Hypothalamus (tissue), 51 donors: ENCODE results near the gene CMIP.
"Not testable (repeated sequence)": the region's sequence is repeated elsewhere in the genome, so short reads cannot be mapped to it uniquely, and the experiment has no call there.

Experiments used
- DNase-seq, 51 donors: peaks; one replicate each; lab custom pipeline; 2025; lab: John Stamatoyannopoulos, UW

Gene CMIP

DNA sequence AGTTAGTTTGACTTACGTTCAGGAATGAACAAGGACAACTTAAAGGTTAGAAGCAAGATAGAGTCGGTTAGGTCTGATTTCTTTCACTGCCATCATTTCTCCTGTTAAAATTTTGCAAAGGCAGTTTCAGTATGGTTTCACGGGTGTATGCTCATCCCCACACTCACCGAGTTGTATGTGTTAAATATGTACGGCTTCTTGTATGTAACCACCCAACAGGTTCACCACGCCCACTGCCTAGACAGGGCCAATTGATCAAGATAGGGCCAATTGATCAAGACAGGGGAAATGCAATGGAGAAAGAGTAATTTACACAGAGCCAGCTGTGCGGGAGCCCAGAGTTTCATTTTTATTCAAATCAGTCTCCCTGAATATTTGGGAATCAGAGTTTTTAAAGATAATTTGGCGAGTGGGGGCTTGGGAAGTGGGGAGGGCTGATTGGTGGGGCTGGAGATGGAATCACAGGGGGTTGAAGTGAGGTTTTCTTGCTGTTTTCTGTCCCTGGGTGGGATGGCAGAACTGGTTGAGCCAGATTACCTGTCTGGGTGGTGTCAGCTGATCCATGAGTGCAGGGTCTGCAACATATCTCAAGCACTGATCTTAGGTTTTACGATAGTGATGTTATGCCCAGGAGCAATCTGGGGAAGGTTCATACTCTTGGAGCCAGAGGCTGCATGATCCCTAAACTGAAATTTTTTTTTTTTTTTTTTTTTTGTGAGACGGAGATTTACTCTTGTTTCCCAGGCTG is 272.0 kb downstream of the CMIP start:
- no peak for DNase-seq

DNA sequence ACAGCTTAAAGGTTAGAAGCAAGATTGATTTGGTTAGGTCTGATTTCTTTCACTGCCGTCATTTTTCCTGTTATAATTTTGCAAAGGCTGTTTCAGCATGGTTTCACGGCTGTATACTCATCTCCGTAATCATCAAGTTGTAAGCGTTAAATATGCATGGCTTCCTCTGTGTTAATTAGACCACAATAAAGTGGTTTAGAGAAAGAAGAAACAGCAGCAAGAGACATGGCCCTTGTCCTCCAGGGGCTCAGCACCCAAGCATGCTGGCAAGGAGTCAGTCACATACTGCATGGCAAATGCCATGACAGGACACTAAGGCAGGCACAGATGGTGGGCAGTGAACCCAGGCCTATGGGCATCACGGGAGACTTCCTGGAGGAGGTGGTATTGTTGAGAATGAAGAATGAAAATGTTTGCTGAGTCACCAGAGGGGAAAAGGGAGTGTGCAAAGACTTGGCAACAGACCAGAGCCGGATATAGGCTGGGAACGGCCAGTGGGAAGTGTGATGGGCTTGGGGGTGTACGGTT is 273.1 kb downstream of the CMIP start:
- DNase-seq = no peak

DNA sequence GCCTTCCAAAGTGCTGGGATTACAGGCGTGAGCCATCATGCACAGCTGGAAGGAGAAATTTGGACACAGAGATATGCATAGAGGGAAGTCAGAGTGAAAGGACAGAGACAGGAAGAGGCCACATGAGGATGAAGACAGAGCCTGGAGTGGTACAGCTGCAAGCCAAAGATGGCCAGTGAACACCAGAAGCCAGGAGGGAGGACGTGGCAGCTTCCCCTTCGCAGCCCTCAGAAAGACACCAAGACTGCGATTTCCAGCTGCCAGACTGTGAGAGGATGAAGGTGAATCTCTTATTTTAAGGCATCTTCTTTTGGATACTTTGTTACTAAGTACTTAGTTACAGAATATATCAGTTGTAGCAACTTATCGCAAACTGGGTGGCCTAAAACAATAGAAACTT is 274.0 kb downstream of the CMIP start:
- DNase-seq = no peak

DNA sequence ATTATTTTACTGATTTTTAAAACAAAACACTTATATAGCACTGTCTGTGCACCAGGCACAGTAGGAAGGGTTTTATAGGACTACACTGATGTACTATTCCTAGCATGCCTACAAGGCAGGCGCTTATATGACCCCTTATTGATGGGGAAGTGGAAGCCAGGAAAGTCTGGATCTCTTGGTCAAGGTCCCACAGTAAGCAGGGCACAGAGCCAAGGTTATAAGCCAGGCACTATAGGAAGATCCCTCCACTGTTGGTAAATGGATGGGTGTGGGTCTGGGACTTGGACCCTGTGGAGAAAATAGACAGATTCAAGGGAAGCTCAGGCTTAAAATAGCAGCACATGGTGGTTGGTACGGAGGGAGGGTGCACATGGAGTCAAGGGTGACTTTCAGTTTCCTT is 275.4 kb downstream of the CMIP start:
- DNase-seq = no peak

DNA sequence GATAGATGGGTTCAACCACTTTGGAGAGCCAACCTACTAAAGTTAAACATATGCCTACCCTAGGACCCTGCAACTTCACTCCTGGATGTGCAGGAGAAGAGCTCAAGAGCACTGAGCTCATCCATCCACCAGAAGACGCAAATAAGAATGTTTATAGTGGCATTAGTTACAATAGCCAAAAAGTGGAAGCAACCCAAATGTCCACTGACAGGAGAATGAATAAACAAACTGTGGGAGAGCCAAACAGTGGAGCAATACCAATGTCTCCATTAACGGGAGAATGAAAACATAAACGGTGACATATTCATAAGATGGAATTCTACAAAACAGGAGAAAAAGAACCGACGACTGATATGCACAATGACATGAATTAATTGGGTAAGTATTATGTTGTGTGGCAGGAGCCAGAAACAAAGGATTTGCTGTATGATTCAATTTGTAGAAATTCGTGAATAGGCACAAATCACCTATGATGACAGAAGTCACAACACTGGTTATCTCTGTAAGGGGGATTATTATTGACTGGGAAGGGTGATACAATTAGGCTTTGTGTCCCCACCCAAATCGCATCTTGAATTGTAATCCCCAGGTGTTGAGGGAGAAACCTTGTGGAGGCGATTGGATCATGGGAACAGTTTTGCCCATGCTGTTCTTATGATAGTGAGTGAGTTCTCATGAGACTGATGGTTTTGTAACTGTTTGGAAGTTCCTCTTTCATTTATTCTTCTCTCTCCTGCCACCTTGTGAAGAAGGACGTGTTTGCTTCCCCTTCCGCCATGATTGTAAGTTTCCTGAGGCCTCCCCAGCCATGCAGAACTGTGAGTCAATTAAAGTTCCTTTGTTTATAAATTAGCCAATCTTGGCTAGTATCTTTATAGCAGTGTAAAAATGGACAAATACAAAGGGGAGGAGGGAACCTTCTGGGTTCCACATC is 276.6 kb downstream of the CMIP start:
- DNase-seq = no peak

DNA sequence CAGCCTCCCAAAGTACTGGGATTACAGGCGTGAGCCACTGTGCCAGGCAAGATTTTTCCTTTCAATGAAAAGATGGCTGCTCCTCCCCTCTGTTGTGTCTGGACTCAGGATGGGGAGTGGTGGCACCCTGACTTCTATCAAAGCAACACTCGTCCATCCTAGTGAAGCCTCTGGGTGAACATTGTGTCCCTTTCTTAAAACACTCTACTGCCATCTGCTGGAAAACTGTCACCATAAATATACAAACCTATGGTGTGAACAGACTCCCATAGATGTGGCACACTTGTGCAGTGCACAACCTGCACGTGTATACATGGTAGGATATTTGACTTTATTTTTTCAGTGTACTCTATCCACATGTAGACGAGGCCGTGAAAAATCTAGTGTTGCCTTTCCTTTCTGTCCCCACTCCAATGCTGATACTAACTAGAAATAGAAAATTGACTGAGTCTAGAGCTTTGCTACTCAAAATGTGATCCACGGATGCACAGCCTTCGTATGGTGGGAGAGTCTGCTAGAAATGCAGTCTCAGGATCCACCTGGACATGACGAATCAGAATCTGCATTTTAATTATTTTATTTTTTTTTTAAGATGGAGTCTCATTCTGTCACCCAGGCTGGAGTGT is 278.6 kb downstream of the CMIP start:
- peak in 15 of 51 donors; percentile 4 to 69 (median 20) for DNase-seq

DNA sequence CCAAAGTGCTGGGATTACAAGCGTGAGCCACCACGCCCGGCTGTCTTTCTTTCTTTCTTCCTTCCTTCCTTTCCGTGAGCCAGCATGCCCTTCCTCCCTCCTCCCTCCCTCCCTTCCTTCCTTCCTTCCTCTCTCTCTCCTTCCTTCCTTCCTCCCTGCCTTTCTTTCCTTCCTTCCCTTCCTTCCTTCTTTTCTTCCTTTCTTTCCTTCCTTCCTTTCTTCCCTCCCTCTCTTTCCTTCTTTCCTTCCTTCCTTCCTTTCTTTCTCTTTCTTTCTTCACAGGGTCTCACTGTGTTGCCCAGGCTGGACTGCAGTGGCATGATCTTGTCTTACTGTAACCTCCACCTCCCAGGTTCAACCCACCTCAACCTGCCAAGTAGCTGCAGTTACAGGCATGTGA is 283.8 kb downstream of the CMIP start:
- DNase-seq = no peak

DNA sequence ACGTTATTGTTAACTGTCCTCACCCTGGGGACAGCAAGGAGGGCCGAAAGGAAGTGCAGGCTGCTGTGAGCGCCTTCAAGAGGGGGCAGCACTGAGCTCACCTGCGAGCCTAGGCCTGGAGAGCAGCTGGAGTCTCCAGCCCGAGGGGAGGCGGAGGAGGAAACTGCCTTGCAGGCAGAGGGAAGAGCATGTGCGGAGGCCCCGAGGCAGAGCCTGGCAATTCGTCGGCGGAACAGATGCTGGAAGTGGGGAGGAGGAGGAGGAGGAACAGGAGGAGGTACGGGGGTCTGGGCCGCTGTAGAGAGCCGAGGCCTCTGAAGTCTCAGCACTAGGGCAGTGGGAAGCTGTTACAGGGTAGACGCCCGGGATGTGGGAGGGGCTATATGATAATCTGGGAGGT is 284.8 kb downstream of the CMIP start:
- DNase-seq = no peak

DNA sequence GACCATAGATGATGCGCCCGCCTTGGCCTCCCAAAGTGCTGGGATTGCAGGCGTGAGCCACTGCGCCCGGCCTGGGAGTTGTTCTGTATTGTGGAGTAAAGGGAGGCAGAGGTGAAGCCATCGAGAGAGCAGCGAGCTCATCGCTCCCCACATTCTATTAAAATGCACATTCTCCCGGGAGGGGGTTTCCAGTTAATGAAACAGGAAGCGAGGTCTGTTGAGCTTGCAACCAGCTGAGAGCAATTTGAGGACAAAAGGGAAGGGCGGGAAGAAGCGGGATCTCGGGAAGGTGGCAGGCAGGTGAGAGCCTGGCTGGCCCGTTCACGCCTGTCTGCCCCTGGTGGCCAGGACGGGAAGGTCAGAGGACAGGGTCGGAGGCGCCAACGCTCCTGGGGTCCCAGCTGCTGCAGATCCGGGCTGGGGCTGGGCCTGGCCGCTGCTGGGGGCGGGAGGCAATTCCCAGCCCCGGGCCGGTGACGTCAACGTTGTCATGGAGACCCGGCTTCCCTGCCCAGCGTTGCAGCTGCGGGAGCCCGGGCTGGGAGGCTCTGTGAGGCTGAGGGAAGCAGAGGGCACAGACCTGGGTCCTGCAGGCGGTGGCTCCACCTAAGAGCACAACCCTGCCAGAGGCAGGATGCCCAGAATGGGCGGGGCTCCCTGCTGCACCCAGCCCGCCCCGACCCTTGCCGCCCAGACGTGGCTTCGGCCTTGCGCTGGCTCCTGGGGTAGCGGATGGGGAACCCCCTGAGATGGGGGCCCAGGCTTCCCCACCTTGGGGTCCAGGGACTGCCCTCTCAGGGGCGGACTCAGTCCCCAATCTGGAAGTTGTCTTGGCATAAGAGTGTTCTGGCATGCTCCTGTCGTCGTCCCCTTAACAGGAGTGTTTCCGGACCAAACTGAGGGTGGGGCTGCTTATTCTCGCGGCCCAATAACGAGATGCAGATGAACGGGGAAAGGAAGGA is 285.8 kb downstream of the CMIP start:
- peak in 49 of 51 donors; percentile 6 to 90 (median 72) for DNase-seq

DNA sequence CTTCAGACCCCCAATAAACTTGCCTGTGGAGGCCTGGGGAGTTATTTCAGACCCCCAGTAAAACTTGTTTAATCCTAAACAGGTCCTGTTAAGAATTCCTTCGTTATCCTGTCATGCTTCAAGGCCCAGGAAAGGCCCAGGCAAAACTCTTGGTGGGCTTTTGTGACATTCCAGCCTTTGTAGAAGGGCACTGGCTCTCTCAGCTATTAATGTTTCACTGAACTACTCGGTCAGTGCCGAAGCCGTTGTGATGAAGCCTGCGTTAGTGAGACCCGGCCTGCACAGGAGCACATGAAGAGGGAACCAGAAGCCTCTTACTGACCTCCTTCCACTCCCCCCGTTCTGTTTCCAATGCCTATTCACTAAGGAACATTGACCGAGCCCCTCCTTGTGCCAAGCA is 287.0 kb downstream of the CMIP start:
- no peak for DNase-seq

DNA sequence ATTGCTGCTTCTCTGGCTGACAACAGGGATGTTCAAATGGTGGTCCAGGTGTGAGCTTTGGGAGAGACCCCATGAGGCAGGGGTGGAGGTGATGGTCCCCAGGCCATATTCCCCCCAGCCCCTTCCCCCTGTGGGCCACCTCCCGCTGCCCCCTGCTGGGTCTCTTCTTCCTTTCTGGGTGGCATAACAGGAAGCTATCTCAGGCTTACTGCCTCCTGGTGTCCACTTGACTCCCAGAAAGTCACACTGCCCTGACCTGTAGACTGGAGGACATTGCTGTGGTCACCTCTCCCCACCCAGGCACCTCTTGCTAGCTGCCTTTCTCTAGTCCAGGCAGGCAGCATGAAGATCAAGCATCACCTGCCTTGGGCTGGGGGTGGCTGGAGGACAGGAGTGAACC is 288.1 kb downstream of the CMIP start:
- DNase-seq = no peak

DNA sequence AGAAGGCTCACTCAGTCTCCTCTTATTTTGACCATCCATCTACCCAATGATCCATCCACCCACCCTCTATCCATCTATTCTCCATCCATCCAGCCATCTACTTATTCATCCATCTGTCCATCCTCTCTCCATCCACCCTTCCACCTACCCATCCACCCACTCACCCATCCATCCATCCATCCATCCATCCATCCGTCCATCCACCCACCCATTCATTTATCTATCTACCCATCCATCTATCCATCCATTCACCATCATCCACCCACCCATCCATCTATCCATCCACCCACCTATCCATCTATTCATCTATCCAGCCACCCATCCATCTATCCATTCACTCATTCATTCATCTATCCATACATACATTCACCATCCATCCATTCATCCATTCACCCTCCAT is 288.7 kb downstream of the CMIP start:
- DNase-seq = no peak

DNA sequence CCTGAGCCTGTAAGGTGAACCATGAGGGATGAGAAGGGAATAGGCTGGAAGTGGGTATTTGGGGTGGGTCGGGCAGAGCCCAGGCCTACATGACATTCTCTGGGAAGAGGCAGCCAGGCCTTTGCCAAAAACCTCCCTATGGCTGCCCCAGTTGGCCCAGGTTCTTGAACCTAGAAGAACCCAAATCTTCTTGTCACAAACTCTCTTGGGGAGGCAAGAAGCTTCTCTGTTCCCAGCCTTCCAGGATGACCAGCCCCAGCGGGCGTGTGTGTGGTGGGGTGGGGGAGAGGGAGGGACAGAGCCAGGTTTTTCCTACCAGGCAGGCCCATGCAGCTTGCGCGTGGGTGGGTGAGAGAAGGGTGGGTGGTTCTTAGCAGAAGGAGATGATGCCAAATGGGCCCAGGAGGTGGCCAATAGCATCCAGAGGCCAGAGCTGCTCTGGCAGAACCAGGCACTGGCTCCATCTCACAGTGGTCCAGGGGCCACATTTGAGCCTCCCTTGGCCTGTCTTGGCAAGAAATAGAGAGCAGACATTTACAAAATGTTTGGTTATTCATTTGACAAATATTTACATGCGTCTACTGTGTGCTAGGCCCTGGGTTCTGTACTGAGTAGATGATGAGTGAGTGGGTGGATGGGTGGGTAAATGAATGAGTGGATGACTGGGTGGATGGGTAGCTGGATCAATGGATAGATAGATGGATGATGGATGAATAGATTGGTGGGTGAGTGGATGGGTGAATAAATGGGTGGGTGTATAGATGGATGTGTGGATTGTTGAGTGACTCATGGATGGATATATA is 290.2 kb downstream of the CMIP start:
- peak in 1 of 51 donors; percentile 32 for DNase-seq

DNA sequence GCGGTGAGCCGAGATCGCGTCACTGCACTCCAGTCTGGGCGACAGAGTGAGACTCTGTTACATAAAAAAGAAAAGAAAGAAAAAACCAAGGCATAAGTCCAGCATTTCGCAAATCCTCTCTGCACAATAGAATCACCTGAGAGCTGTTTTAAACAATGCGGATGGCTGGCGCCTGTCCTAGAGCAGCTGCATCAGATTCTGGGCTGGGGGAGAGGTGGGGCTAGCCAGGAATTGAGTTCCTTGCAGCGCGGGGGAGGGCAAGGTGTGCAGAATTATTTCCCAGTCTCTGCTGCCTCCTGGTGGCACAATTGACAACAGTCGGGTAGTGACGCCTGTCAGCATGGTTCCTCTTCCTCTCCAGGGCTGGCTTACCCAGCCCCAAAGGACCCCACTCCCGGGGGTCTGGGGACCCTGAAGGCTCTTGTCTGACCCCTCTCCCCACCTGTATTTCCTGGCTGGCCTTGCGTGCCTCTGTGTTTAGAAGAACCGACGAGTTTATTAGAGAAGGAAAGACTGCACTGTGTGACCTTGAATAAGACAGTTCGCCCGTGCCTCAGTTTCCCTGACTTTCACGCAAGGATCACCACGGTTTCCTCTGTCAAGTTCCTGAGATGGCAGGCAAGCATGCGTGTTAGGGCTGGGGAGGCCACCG is 293.4 kb downstream of the CMIP start:
- peak in 48 of 51 donors; percentile 8 to 86 (median 54) for DNase-seq

DNA sequence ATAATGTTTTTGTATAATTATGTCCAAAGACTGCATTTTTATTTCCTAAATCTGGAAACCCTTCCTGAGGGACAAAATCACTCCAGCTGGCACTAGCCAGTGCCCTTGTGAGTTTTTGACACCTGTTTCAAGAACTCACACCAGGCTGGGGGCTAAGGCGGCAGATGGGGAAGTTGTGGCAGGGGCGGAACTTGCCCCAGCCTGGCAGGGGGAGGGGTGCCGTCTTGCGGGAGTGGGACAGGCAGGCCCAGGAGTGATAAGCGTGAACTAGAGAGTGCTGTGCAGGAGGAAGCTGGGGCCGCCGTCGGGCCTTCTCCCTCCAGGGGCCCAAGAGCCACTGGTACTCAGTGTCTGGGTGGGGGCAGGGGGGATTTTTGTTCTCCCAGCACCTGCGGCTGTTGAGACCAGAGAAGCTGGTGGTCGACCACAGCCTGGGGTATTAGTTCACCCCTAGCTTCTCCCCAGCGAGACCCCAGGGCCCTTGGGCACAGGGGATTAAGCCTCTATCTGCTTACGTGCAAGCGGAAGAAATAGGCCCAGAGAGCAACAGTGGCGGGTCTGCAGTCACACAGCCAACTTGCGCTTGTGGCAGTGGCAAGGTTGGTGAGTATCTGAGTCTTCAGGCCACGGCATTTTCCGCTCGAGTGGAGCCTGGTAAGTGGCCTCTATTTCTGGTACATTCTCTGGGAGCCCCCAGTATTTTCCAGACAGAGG is 294.3 kb downstream of the CMIP start:
- peak in 32 of 51 donors; percentile 6 to 58 (median 36) for DNase-seq

DNA sequence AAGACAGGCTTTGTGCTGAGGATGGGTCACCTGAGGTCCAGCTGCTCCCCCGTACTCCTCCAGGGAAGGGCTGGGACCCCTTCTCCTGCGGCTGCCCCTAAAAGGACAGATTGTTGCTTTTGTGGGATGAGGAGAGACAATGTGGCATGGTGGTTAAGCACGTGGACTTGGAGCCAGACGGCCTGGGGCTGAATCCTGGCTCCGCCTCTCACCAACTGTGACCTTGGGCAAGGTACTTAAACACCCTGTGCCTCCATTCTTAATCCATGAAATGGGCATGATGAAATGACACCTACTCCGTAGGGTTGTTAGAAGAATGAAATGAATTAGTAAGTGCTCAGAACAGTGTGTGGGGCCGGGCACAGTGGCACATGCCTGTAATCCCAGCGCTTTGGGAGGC is 294.9 kb downstream of the CMIP start:
- DNase-seq = no peak

DNA sequence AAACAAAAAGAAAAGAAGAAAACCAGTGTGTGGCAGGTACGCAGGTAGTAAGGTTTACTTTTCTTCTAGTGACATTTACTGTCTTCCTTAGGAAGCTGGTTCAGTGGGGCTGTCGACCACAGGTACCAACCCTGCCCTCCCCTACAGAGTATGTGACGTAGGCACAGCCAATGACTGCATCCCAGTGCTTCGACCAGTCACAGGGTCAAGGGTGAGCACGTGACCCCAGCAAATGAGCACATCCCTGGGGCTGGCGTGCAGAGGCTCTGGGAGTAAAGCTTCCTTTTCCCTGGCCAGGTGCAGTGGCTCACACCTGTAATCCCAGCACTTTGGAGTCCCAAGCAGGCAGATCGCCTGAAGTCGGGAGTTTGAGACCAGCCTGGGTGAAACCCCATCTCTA is 295.6 kb downstream of the CMIP start:
- DNase-seq = peak in 8 of 51 donors; percentile 5 to 31 (median 10)

DNA sequence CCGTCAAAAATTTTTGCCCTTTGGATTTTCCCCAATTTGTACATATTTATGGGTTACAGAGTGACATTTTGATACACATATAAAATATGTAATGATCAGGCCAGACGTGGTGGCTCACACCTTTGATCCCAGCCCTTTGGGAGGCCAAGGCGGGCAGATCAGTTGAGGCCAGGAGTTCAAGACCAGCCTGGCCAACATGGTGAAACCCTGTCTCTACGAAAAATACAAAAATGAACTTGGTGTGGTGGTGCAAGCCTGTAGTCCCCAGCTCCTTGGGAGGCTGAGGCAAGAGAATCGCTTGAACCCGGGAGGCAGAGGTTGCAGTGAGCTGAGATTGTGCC is 296.8 kb downstream of the CMIP start:
- not testable (repeated sequence) for DNase-seq
